GM19438 (cell line): Measurements from ENCODE around the gene SFMBT1.
A peak's percentile ranks its signal among the peaks of the same experiment; 100 is the strongest.

Source experiments
- ATAC-seq: cut with Tn5 transposase; IDR thresholded peaks from one replicate; pipeline ENCODE4 v1.9.1; 2021; ENCODE audit warnings: low read depth; ENCODE audit not compliant: unreplicated experiment

SFMBT1 gene

DNA sequence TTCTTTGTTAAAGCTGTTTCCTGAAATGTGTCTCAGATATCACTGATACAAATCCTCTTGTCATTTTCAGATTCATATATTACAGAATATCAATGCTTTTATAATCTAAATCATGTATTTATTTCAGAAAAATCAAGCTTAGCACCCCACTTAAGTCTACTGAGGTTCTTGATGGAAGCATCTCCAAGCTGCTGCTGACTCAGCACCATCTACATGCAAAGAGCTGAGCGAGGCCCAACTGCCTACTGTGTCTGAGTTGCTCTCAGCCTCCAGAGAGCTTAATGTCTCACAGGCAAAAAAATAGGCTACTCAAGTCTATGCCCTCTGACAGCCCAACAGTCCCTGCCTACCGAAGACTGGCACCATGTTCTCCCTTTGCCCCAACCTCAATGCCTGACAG is 119.3 kb downstream of the SFMBT1 start:
- ATAC-seq, result no peak

DNA sequence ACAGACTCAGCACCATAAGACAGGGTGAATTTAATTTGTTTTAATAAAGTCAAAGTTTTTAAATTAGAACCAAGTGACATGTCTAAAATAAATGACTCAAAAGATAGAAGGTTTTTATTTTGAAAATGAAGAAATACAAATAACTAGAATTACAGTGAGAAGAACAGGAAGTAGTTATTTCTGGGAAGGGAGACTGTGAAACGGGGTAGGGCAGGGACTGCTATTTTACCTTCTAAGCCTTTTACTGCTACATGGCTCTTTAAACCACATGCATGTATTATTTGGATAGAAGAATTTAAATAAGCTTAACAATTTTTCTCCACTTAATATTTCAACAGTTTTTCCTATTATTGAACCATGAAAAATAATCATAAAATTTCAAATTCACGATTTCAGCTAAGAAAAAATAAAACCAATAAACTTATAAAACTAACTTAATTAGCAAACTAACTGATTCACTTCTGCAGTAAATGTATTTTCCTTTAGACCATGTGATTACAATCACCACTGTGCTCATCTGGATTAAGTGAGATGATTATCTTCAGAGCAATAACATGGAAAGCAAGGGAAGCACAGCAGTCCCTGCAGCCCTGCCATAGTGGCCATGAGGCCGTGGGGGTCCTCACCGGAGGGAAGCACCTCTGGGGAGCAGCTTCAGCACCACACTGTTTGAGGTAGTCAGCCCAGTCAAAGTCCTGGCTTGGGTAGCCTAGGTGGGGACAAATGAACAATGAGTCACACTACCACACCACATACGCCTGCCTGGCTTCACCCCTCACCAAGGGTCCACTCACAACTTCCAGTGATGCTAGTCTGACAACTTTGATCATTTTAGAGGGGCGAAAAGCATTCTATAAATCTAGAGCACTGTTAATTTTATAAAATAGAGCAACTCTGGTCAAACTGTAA is 120.2 kb downstream of the SFMBT1 start:
- ATAC-seq, result no peak

DNA sequence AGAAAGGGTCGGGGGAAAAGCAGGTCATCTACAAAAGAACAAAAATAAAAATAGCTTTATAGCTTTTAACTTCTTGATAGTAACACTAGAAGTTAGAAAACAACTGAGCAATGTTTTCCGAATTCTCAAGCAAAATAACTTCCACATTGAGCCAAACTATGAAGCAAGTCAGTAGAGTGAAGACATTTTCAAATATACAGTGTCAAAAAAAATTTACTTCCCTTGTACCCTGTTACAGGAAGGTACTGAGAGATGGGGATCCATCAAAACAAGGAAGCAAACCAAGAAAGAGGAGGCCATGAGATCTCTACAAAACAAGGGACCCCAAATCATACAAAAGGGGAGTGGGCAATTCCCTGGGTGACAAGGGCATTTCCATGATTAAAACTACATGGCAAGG is 121.9 kb downstream of the SFMBT1 start:
- no peak for ATAC-seq

GRCh38 chr3:52920841-52921240 is 125.0 kb downstream of the SFMBT1 start:
- ATAC-seq, result no peak

DNA sequence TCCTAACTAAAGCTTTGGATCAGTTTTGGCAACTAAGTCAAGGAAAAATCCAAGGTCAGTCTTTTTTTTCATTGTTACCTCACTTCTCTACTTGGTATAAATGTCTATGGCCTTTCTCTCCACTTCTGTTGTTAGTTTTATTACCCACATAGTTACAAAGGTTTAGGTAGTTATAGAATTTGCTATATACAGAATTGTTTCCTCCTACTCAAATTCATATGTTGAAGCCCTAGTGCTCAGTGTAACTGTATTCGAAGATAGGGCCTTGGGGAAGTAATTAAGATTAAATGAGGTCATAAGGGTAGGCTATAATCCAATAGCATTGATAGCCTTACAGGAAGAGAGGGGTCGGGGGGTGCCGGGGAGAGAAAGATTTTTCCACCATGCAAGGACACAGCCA is 128.8 kb downstream of the SFMBT1 start:
- ATAC-seq, result no peak

- no peak for ATAC-seq
Measured at GRCh38 chr3:52915294-52915693, 130.6 kb downstream of the SFMBT1 start.

GRCh38 chr3:52912885-52913731 is 132.8 kb downstream of the SFMBT1 start:
- no peak for ATAC-seq

DNA sequence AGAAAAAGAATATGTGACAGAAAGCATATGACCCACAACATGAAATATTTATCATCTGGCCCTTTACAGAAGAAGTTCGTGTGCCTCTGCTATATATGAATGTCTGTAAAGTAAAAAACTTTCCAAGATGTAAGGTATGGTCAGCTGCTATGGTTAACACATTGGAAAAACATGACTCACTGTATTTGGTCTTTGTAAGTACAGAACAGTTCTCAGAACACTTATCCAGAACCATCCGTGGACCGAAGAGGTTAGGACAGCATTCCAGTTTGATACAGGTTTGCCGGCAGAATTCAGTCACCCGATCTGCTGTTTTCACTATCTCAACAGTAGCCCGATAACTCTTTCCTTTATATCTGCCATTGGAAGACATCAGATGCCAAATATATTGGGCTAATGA is 135.1 kb downstream of the SFMBT1 start:
- no peak for ATAC-seq

GRCh38 chr3:52907497-52907896 is 138.4 kb downstream of the SFMBT1 start:
- no peak for ATAC-seq

DNA sequence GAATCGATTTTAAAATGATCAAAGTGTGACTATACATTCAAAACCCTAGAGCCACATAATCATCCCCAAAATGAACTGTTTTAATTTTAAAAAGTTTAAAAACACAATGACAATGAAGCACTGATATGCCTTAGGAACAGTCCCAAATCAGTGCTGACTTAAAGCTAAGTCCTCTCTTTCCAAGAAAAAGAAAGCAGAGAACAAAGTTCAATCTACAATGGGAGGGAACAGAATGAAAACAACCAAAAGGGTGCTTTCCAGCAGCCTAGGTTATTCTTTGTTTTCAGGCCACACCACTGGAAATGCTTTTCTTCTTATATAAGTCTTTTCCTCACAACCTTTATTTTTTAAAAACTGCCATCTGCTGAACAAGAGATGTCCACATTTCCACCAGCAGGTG is 141.3 kb downstream of the SFMBT1 start:
- no peak for ATAC-seq

GRCh38 chr3:52904000-52904399 is 141.9 kb downstream of the SFMBT1 start:
- no peak for ATAC-seq

DNA sequence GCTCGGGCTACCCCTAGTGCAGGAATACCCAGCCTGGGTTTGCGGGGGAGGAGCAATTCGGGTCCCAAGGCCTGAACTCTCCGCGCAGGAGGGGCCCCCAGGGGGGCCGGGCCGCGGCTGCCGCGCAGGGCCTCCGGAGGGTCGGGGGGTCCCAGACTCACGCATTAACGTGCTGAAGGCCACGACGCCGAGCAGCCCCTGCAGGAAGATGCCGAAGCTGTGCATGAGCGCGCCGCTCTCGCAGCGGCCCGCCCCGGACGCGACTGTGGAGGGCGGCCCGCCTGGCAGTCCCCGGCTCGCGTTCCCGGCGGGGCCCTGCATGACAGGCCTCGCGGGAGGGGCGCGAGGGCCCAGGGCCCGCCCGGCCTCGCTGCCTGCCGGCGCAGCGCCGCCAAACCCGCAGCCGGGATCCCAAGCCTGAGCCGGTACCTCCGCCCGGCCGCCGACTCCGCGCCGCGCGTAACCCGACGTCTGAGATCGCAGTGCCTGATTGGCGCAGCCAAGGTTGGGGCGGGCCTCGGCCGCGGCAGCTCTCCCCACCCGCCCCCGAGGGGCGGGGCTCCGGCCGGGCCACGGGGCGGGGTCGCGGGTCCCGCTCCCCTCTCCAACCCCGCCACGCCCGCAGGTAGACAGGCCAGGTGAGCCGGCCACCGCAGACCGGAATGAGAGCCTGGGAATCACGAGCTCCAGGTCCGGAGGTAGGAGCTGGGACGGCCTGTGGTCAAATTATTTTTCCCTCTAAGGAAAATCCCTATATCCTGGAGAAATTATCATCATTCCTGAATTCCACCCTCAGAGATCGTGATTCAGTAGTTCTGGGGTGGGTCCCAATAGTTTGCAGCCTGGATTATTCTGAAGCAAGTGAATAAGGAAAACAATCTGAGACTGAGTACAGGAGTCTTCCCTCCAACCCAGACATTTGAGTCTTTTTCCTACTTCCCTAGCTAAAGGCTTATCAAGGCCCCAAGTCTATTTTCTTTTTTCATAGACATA is 148.4 kb downstream of the SFMBT1 start, which contains the start of gene STIMATE:
TSS of gene STIMATE (minus strand) at position 419 of the 993 bp plus-strand sequence. CDS start at position 321, 98 bp downstream.
- peak; percentile 84 for ATAC-seq

GRCh38 chr3:52896613-52897012 is 149.3 kb downstream of the SFMBT1 start:
- ATAC-seq, result no peak

DNA sequence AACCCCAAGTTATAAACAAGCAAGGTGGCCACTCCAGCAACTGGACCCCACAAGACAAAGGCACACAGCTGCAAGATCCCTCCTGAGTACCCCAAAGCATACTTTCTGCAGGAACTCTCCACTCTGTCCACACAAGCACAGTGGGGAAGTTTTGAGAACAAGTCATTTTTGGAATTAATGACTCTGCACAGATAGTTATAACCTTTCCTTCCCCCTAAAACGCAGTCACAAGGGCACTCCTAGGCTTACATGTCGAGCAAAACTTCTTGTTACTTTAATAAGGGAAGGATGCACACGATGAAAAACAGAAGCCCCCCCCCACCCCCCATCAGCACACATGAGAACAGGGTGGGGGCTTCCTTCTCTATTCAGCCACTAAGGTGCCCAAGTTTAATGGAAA is 149.7 kb downstream of the SFMBT1 start:
- ATAC-seq, result no peak

GRCh38 chr3:52895418-52895817 is 150.5 kb downstream of the SFMBT1 start:
- no peak for ATAC-seq

DNA sequence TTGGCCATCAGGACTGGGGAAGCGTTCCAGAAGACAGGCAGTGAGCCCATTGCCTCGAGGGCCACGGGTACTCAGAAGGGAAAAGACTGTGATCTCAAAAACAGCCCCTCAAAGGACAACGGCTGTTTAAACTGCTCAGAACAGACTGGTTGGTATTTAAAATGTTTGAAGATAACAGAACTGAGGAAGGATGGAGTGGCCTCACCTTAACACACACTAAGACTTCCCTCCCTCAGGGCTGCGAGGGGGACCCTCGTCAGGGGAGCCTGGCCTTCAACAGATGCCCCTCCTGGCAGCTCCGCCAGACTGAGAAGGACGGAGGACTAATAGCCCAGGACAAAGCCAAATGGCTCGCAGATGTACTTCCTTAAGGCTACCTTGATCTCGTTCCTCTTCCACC is 151.1 kb downstream of the SFMBT1 start:
- ATAC-seq, result no peak

- ATAC-seq, result no peak
Measured at GRCh38 chr3:52893723-52894122, 152.2 kb downstream of the SFMBT1 start.

DNA sequence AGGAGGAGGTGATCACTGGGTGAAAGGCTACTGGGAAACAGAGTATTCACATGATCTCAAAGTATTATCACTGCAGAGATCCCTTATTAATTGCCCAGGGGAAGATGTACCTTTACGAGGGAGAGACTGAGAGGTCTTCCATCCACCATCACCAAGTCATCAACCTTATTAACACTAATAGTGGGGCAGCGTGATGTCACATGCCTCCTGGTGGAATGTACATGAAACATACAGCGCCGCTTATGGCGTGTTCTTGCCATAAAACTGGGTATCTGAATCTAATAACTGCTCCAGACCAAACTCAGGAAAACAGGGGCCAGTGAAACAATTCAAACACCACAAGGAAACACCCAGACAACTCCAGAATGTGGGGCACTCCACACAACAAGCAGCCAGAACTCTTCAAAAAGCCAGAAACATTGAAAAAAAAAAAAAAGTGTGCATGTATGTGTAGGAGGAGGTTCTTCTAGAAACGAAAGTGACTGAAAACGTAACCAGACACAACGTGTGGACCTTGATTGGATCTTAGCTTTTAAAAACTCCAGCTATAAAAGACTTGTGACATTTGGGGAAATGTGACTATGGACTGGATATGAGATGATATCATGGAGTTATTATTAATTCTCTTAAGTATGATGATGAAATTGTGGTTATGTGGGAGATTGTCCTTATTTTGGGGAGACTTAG is 153.1 kb downstream of the SFMBT1 start:
- ATAC-seq, result no peak

GRCh38 chr3:52892290-52892624 is 153.6 kb downstream of the SFMBT1 start:
- no peak for ATAC-seq

DNA sequence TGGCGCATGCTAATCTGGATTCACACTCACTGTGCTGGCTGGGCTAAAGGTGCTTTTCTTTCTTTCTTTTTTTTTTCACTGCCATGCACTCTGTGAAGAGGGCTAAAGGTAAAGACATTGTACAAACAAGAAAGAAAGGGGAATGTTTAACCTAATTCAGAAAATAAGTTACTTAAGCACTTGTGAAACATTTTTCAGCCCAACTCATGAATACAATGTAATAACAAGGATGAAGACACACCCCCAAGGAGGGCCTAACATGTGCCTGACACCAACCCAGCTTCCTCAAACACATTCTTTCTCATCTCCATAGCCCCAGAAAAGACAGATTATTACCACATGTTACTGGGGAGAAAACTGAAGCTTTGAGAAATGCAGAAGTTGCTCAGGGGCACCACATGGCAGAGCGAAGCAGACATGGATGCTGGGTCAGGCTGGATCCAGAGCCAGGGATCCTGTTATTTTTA is 154.2 kb downstream of the SFMBT1 start:
- ATAC-seq, result no peak
